Brain microvascular endothelial cell (primary cell): Measurements from ENCODE around the gene CD151.
A peak's percentile ranks its signal among the peaks of the same experiment; 100 is the strongest.

ENCODE experiments used
- DNase-seq: peaks from one replicate; pipeline ENCODE4 v3.0.0-alpha.2; 2020
- H3K27ac ChIP-seq: fragments of 250-450 bp; sonication (Bioruptor Pico); 2 replicates; pipeline ENCODE4 v1.5.1; 2020; ENCODE audit warnings: mild to moderate bottlenecking, moderate library complexity
- H3K27me3 ChIP-seq: fragments of 250-450 bp; sonication (Bioruptor Pico); replicated peaks from 2 replicates; pipeline ENCODE4 v1.5.1; 2020; ENCODE audit warnings: mild to moderate bottlenecking
- H3K36me3 ChIP-seq: fragments of 250-450 bp; sonication (Bioruptor Pico); replicated peaks from 2 replicates; pipeline ENCODE4 v1.5.1; 2020; ENCODE audit warnings: mild to moderate bottlenecking
- H3K4me3 ChIP-seq: 2 replicates; pipeline ENCODE4 v1.5.1; 2011; ENCODE audit warnings: low read depth, mild to moderate bottlenecking, control low read depth, low read length, moderate library complexity
- CTCF ChIP-seq: IDR thresholded peaks from 2 replicates; pipeline ENCODE4 v1.5.1; 2011; ENCODE audit warnings: low read depth, mild to moderate bottlenecking, moderate library complexity, low read length, control low read depth, inconsistent platforms; ENCODE audit errors: missing control alignments
- in situ Hi-C: cut with HindIII; loops from 2 replicates; pipeline ENCODE4 v1.10.0; 2017; ENCODE audit warnings: low sequenced_read_pairs, low pct_ligation_motif_present

Gene CD151

GRCh38 chr11:816433-816779 is 16.3 kb upstream of the CD151 start:
- TF ChIP-seq CTCF: no peak
- Histone ChIP-seq H3K36me3 (peaks cover 31% of the 10 kb centered on the region), H3K27me3 (no peaks in the 10 kb centered on the region), H3K4me3 (no peak overlapping the region), H3K27ac (no peak overlapping the region)
- in situ Hi-C loops: no loop called here
- DNase-seq: no peak

- peak within 1 kb of the TSS; percentile 52 for H3K4me3 ChIP-seq
- H3K27ac ChIP-seq: peak within 1 kb of the TSS; percentile 79
- peaks cover 13% of the 10 kb centered on the region for H3K36me3 ChIP-seq
- TF ChIP-seq CTCF: no peak
- no peak for DNase-seq
- in situ Hi-C loops: no loop called here
- H3K27me3 ChIP-seq: no peaks in the 10 kb centered on the region
These were observed 14.2 kb upstream of the CD151 start, which contains the start of gene PNPLA2 for GRCh38 chr11:818396-819128. PNPLA2 (plus strand) TSS chr11:818914; CDS start chr11:819719, 805 bp downstream.

- no peaks in the 10 kb centered on the region for H3K27me3 ChIP-seq
- H3K4me3 ChIP-seq: peak overlapping the region; percentile 52
- DNase-seq: peak; percentile 64
- in situ Hi-C loops: no loop called here
- peaks cover 12% of the 10 kb centered on the region for H3K36me3 ChIP-seq
- peak overlapping the region; percentile 79 for H3K27ac ChIP-seq
- TF ChIP-seq CTCF: peak; percentile 14
These were observed 13.4 kb upstream of the CD151 start for GRCh38 chr11:819129-819931.

GRCh38 chr11:819943-820649 is 12.7 kb upstream of the CD151 start:
- peak overlapping the region; percentile 52 for H3K4me3 ChIP-seq

More at GRCh38 chr11:819943-820649, 12.7 kb upstream of the CD151 start:
- no peak for TF ChIP-seq CTCF
- Histone ChIP-seq H3K27me3 (no peaks in the 10 kb centered on the region), H3K36me3 (peaks cover 16% of the 10 kb centered on the region), H3K27ac (peak overlapping the region; percentile 79)
- in situ Hi-C loops: no loop called here
- DNase-seq: no peak
